Measurements from ENCODE around the gene NCR1.

GRCh38 chr19:54923276-54923675 is 17.3 kb downstream of the NCR1 start:
- TF ChIP-seq POLR2A (IDR thresholded peaks at IDR 0.05) (no peak), CTCF (IDR thresholded peaks at IDR 0.05) (no peak), EP300 (IDR thresholded peaks at IDR 0.05) (no peak)

Data from sigmoid colon (tissue), 4 donors.